GM19099 (cell line): ENCODE measurements around the gene CCDC97.

Experiments used
- POLR2A ChIP-seq: IDR thresholded peaks from 3 replicates; pipeline ENCODE4 v1.6.1; 2011; ENCODE audit warnings: low read depth; ENCODE audit not compliant: insufficient read length; ENCODE audit errors: extremely low read depth

Gene CCDC97

GRCh38 chr19:41307090-41307875 lies 2.7 kb upstream of the CCDC97 start:
- no peak for TF ChIP-seq POLR2A

GRCh38 chr19:41307954-41308449 lies 2.0 kb upstream of the CCDC97 start:
- TF ChIP-seq POLR2A: no peak

DNA sequence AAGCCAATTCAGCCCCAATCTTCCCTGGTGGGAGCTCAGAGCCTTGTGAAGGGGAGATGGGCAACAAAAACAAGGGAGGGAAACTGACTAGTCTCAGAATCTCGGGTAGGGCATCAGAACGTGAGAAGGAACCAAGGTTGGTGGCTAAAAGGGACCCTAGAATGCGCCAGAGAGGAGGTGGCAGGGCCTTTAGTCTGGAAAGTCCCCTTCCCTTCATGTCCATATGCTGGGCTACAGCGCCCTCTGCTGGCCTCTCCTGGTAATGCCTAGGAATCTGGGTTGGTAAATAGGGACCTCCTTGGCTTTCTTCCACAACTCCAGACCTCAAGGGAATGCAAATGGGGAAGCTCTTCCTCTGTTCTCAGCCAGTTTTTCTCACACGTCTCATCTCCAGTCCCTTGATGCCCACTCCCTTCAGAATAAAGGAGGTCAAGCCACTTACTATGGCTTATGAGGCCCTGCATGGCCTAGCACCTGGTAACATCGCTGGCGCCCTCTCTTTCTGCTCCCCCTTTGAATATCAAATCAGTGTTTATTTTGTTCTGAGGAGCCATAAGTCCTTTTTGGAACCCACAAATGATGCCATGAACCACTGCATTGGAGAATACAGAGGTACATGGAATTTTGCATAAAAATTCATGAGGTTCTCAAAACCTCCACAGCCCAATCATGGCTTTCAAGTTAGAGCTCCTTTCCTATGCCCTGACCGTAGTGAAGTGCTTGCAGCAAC lies 1.4 kb upstream of the CCDC97 start:
- TF ChIP-seq POLR2A: no peak

DNA sequence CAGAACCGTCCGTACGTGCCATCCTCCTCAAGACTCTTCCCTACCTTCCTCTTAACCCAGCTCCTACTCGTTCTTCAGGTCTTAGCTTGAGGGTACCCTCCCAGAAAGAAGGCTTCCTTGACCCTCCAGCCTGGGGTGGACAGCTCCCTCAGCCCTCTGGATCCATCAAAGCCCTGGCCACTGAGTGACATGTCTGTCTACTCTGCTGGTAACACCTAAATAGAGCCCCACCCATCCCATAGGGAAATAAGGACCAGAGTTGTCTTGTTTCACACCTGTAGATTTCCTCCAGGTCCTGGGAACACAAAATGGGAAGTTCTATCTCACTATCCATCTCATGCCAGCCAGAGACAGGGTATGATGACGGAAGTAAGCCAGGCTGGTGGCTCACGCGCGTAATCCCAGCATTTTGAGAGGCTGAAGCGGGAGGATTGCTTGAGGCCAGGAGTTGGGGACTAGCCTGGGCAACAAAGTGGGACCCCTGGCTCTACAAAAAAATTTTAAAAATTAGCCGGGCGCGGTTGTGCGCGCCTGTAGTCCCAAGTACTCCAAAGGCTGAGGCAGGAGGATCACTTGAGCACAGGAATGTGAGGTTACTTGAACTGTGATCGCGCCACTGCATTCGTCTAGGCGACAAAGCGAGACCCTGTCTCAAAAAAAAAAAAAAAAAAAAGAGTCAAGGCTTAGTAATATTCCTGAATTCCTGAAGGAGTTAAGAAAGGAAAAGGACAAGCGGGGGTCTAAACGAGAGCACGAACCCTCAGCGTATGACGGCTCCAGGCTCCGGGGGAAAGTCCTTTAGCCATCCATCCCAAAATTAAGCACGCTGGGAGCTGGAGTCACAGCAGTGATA lies 566 bp upstream of the CCDC97 start:
- no peak for TF ChIP-seq POLR2A

- no peak for TF ChIP-seq POLR2A
These were observed 1.1 kb downstream of the CCDC97 start for GRCh38 chr19:41311072-41311471.

DNA sequence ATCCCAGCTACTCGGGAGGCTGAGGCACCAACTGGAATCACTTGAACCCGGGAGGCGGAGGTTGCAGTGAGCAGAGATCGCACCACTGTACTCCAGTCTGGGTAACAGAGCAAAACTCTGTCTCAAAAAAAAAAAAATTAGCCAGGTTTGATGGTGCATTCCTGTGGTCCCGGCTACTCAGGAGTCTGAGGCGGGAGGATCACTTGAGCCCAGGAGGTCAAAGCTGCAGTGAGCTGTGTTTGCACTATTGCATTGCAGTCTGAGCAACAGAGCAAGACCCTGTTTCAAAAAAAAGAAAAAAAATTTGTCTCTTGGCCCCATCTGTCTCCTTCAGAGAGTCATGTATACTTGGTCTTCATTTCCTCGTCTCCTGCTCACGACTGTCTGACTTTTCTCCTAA lies 1.6 kb downstream of the CCDC97 start:
- TF ChIP-seq POLR2A: no peak

DNA sequence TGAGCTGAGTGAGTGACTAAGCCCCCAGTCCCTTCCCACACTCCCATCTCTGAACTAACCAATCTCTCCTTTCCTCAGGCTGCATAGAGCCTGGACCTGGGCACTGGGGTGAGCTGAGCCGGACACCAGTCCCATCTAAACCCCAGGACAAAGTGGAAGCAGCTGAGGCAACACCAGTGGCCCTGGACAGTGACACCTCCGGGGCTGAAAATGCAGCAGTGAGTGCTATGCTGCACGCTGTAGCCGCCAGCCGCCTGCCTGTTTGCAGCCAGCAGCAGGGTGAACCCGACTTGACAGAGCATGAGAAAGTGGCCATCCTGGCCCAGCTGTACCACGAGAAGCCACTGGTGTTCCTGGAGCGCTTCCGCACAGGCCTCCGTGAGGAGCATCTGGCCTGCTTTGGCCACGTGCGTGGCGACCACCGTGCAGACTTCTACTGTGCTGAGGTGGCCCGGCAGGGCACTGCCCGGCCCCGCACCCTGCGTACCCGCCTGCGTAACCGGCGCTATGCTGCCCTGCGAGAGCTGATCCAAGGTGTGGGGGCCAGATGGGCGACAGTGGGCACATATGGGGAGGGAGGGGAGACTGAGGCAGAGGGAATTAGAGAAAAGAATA lies 6.4 kb downstream of the CCDC97 start:
- TF ChIP-seq POLR2A: no peak

- TF ChIP-seq POLR2A: no peak
These were observed 8.9 kb downstream of the CCDC97 start for GRCh38 chr19:41318696-41319499.

DNA sequence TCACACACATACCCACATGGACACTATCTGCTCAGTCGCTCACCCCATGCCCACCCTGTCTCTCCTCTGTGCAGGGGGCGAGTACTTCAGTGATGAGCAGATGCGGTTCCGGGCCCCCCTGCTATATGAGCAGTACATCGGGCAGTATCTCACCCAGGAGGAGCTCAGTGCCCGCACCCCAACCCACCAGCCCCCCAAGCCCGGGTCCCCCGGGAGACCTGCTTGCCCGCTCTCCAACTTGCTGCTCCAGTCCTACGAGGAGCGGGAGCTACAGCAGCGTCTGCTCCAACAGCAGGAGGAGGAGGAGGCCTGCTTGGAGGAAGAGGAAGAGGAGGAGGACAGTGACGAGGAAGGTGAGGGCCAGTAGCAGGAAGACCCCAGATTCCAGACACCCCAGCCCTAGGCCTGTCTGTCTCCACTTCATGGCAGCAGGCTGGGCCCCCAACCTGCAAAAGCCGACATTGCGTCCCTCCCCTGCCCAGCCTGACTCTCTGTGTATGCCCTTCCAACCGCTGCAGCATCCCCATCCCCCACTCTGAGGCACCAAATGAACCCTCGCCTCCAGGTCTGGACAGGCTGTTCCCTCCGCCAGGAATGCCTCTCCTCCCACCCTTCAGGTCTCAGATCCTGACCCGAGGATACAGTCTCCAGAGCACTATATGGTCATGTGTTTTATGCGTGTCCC lies 9.7 kb downstream of the CCDC97 start:
- no peak for TF ChIP-seq POLR2A

GRCh38 chr19:41320185-41320518 lies 10.2 kb downstream of the CCDC97 start:
- TF ChIP-seq POLR2A: no peak

- TF ChIP-seq POLR2A: no peak
These were observed 10.6 kb downstream of the CCDC97 start for GRCh38 chr19:41320568-41320967.

GRCh38 chr19:41321204-41321599 lies 11.2 kb downstream of the CCDC97 start:
- TF ChIP-seq POLR2A: no peak

GRCh38 chr19:41321600-41322270 lies 11.8 kb downstream of the CCDC97 start:
- TF ChIP-seq POLR2A: no peak
